ENCODE data around the gene SLC1A4.

- no peak for TF ChIP-seq CTCF (IDR thresholded peaks at IDR 0.05)
- no peak for TF ChIP-seq POLR2A (IDR thresholded peaks at IDR 0.05)
Observed at GRCh38 chr2:64995041-64995440, 5.8 kb downstream of the SLC1A4 start.

All from tibial nerve (tissue), 3 donors.